Glutamatergic neuron (in vitro differentiated cells): ENCODE data around the gene UBE2L3. TPM values are rescaled to one million over a fixed set of nuclear protein-coding genes. Genes with fewer than 3 reads are reported as not detected.
"Not testable (repeated sequence)": the region's sequence is repeated elsewhere in the genome, so short reads cannot be mapped to it uniquely, and the experiment has no call there.

Source experiments
- DNase-seq: peaks from one replicate; pipeline ENCODE4 v3.0.0; 2022
- H3K27ac Mint-ChIP-seq: one replicate; pipeline ENCODE4 v1.8.0; 2020; ENCODE audit warnings: mild to moderate bottlenecking, mixed read lengths, inconsistent platforms; ENCODE audit not compliant: unreplicated experiment
- H3K27me3 Mint-ChIP-seq: one replicate; pipeline ENCODE4 v1.8.0; 2020; ENCODE audit warnings: mild to moderate bottlenecking, moderate library complexity, mixed read lengths, inconsistent platforms; ENCODE audit not compliant: unreplicated experiment
- H3K36me3 Mint-ChIP-seq: one replicate; pipeline ENCODE4 v1.8.0; 2020; ENCODE audit warnings: mild to moderate bottlenecking, mixed read lengths, inconsistent platforms; ENCODE audit not compliant: unreplicated experiment
- H3K4me1 Mint-ChIP-seq: one replicate; pipeline ENCODE4 v1.8.0; 2020; ENCODE audit warnings: mild to moderate bottlenecking, low read depth, mixed read lengths, inconsistent platforms; ENCODE audit not compliant: unreplicated experiment
- H3K4me3 Mint-ChIP-seq: one replicate; pipeline ENCODE4 v1.8.0; 2020; ENCODE audit warnings: mild to moderate bottlenecking, mixed read lengths, inconsistent platforms; ENCODE audit not compliant: unreplicated experiment
- H3K9me3 Mint-ChIP-seq: one replicate; pipeline ENCODE4 v1.8.0; 2020; ENCODE audit warnings: mild to moderate bottlenecking, moderate library complexity, mixed read lengths, inconsistent platforms; ENCODE audit not compliant: unreplicated experiment
- total RNA-seq: library from RNA; stranded (reverse); fragmentation: NEBNext Ultra II Directional; extraction: Animal tissue kit (Norgen Biotek cat#: 25700); gene quantifications from one replicate; pipeline ENCODE4 v1.2.1, GENCODE V29; 2021; ENCODE audit not compliant: unreplicated experiment
- TF ChIP-seq, protein P1 (sequence below): fragments of 200-600 bp; sonication (generic); IDR thresholded peaks from one replicate; pipeline ENCODE4 v1.5.0; 2021; ENCODE audit not compliant: partially characterized antibody, unreplicated experiment

Gene UBE2L3
- total RNA-seq, 1 donor from 2014 or later = 55.9 TPM

DNA sequence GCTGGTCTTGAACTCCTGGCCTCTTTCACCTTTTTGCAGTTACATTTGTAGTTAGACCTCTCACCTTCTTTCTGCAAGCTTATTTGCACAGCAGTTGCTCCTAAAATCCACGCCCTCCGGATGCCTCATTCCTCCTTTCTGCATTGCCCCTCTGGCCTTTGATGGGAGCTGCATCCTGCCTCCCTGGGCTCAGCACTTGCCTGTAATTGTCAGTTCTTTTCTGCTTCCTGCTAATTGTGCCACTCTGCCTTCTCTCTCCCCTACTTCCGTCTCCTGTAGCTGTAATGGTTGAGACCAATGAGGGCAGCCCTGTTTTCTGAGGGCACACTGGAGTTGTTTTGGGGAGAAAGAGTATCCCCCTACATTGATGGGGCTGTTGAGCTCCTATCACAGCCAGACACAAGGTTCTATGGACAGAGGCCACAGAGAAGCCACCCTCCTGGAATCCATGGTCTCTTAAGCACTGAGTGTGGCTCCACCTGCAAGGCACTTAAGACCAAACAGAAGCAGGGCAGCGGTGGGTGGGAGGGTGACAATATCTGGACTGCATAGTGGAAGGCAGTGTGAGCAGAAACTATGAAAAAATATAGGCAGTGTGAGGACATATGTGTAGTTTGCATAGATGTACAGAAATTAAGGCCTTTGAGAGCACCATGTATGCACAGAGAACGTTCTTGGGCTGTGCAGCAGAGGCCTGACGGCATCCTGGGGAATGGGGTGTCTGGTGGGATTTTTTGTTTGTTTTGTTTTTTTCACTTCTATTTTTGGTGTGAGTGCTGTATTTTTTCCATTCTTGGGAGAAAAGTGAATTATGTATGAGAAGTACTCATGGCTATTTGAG, 31.8 kb downstream of the UBE2L3 start:
- H3K27me3 Mint-ChIP-seq = peaks cover 5% of the 10 kb centered on the region
- DNase-seq = no peak
- H3K36me3 Mint-ChIP-seq = peaks cover 2% of the 10 kb centered on the region
- H3K4me3 Mint-ChIP-seq = no peak overlapping the region
- TF ChIP-seq, protein P1, sequence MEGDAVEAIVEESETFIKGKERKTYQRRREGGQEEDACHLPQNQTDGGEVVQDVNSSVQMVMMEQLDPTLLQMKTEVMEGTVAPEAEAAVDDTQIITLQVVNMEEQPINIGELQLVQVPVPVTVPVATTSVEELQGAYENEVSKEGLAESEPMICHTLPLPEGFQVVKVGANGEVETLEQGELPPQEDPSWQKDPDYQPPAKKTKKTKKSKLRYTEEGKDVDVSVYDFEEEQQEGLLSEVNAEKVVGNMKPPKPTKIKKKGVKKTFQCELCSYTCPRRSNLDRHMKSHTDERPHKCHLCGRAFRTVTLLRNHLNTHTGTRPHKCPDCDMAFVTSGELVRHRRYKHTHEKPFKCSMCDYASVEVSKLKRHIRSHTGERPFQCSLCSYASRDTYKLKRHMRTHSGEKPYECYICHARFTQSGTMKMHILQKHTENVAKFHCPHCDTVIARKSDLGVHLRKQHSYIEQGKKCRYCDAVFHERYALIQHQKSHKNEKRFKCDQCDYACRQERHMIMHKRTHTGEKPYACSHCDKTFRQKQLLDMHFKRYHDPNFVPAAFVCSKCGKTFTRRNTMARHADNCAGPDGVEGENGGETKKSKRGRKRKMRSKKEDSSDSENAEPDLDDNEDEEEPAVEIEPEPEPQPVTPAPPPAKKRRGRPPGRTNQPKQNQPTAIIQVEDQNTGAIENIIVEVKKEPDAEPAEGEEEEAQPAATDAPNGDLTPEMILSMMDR = no peak
- H3K9me3 Mint-ChIP-seq = peaks cover 9% of the 10 kb centered on the region
- H3K27ac Mint-ChIP-seq = peak overlapping the region; percentile 74
- peaks cover 10% of the 10 kb centered on the region for H3K4me1 Mint-ChIP-seq

DNA sequence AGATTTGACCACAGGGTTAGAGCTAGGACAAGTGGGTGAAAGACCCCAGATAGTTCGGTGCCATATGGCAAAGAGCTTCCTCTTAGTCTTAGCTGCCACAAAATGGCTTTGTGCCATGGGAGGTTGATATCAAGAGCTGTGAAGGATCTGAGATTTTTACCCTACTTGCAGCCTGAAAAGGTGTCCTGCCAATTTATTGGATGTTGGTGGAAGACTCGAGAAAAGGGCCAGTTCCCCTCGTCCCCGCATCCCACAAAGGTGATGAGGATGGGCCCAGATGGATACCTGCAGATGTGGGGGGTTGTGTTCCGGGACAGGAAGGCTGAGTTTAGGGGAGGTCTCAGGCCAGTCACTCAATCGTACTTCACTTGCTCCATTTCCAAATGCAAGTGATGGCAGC, 35.1 kb downstream of the UBE2L3 start:
- DNase-seq = no peak
- TF ChIP-seq, protein P1 = no peak
- peaks cover 8% of the 10 kb centered on the region for H3K9me3 Mint-ChIP-seq
- peaks cover 6% of the 10 kb centered on the region for H3K4me1 Mint-ChIP-seq
- no peaks in the 10 kb centered on the region for H3K36me3 Mint-ChIP-seq
- peaks cover 3% of the 10 kb centered on the region for H3K27me3 Mint-ChIP-seq
- H3K4me3 Mint-ChIP-seq = no peak overlapping the region
- H3K27ac Mint-ChIP-seq = peak overlapping the region; percentile 40

DNA sequence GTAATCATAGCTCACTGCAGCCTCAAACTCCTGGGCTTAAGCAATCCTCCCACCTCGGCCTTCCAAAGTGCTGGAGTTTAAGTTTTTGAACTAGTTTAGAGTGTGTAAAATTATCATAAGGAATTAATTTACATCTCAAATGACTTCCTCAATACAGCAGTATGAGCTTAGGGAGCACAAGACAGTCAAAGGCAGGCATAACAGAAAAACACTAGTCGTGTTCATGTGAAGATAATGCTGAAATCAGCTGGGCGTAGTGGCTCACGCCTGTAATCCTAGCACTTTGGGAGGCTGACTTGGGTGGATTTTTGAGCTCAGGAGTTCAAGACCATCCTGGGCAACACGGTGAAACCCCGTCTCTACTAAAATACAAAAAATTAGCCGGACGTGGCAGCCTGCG, 36.5 kb downstream of the UBE2L3 start:
- Mint-ChIP-seq H3K27ac (no peak overlapping the region), H3K9me3 (peaks cover 7% of the 10 kb centered on the region), H3K27me3 (peaks cover 4% of the 10 kb centered on the region), H3K4me3 (no peak overlapping the region), H3K4me1 (peaks cover 7% of the 10 kb centered on the region), H3K36me3 (no peaks in the 10 kb centered on the region)
- TF ChIP-seq, protein P1 = no peak
- no peak for DNase-seq

DNA sequence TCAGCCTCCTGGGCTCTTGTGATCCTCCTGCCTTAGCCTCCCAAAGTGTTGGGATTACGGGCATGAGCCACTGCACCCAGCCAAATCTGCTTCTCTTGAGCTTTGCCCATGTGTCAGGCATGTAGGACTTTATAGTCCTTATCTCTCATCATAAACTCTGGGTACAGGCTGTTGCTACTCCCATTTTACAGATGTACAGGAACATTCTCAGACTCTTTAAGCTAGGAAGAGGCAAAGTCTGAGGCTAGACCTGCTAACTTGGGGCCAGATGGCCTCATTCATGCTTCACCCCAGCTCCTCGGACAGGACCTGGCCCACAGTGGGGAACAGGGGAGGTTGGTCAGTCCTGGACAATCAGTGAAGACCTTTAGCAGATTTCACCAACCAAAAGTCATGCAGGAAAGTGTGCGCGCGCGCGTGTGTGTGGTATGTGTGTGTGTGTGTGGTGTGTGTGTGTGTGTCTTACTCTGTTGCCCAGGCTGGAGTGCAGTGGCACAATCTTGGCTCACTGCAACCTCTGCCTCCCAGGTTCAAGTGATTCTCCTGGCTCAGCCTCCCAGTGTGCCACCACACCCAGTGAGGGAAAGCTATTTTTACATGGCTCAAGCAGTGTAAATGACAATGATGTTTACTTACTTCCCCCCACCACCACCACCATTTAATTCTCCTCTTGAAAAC, 38.5 kb downstream of the UBE2L3 start:
- TF ChIP-seq, protein P1 = no peak
- no peak overlapping the region for H3K4me3 Mint-ChIP-seq
- no peak overlapping the region for H3K27ac Mint-ChIP-seq

DNA sequence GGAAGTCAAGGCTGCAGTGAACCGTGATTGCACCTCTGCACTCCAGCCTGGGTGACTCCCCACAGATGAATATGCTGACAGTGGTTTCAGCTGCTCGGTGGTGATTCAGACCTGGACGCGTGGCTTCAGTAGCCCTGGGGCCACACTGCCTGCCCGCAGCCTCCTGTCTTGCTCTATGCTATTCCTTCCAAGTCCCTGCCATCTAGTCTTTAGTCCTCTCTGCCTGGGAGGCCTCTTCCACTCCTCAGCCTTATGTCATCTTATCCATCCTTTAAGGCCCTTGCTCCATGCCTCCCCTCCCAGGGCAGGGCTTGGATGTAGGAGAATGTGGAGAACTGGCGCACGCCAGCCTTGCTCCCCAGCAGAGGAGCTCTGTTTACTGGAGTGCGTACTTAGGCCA, 39.3 kb downstream of the UBE2L3 start:
- Mint-ChIP-seq H3K27me3 (peaks cover 9% of the 10 kb centered on the region), H3K9me3 (peaks cover 4% of the 10 kb centered on the region), H3K4me1 (peaks cover 2% of the 10 kb centered on the region), H3K36me3 (no peaks in the 10 kb centered on the region), H3K27ac (no peak overlapping the region), H3K4me3 (no peak overlapping the region)
- no peak for DNase-seq
- TF ChIP-seq, protein P1 = no peak

More for the DNA sequence above, 38.5 kb downstream of the UBE2L3 start:
- H3K4me1 Mint-ChIP-seq = peaks cover 2% of the 10 kb centered on the region
- peaks cover 4% of the 10 kb centered on the region for H3K9me3 Mint-ChIP-seq
- no peaks in the 10 kb centered on the region for H3K36me3 Mint-ChIP-seq
- no peak for DNase-seq
- peaks cover 4% of the 10 kb centered on the region for H3K27me3 Mint-ChIP-seq

DNA sequence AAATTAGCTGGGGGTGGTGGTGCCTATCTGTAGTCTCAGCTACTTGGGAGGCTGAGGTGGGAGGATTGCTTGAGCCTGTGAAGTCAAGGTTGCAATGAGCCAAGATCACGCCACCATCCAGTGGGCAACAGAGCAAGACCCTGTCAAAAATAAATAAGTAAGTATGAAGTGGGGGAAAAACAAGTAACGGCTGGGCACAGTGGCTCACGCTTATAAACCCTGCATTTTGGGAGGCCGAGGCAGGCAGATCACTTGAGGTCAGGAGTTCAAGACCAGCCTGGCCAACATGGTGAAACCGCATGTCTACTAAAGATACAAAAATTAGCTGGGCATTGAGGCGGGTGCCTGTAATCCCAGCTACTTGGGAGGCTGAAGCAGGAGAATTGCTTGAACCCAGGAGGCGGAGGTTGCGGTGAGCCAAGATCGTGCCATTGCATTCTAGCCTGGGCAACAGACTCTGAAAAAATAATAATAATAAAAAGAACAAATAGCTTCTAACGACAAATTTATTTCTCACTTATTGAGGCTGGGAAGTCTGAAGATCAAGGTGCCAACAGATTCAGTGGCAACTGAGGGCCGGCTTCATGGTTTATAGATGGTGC, 42.1 kb downstream of the UBE2L3 start:
- not testable (repeated sequence) for H3K27me3 Mint-ChIP-seq, H3K9me3 Mint-ChIP-seq, H3K4me3 Mint-ChIP-seq, DNase-seq, H3K36me3 Mint-ChIP-seq, H3K27ac Mint-ChIP-seq, H3K4me1 Mint-ChIP-seq
